Upper lobe of right lung (tissue), 1 donor: Measurements from ENCODE around the gene NEURL1B. TPM values are rescaled to one million over a fixed set of nuclear protein-coding genes. Genes with fewer than 3 reads are reported as not detected.
A peak's percentile ranks its signal among the peaks of the same experiment; 100 is the strongest.

Source experiments
- ATAC-seq: fragments of 200-7000 bp; cut with Tn5 transposase; one replicate; pipeline ENCODE4 v1.9.1; 2020; ENCODE audit warnings: mild to moderate bottlenecking, moderate library complexity
- DNase-seq: peaks from one replicate; pipeline ENCODE4 v3.0.0-alpha.2; 2020
- H3K27ac ChIP-seq: fragments of 200-600 bp; one replicate; pipeline ENCODE4 v1.8.0; 2022
- H3K27me3 ChIP-seq: fragments of 200-600 bp; one replicate; pipeline ENCODE4 v1.8.0; 2022; ENCODE audit warnings: mild to moderate bottlenecking
- H3K36me3 ChIP-seq: fragments of 200-600 bp; one replicate; pipeline ENCODE4 v1.8.0; 2022
- H3K4me1 ChIP-seq: fragments of 200-600 bp; one replicate; pipeline ENCODE4 v1.8.0; 2022
- H3K4me3 ChIP-seq: fragments of 200-600 bp; one replicate; pipeline ENCODE4 v1.8.0; 2022; ENCODE audit warnings: mild to moderate bottlenecking
- H3K9me3 ChIP-seq: fragments of 200-600 bp; one replicate; pipeline ENCODE4 v1.8.0; 2022
- intact Hi-C: fragments of 100-400 bp; cut with DNase I; formaldehyde crosslinking; loops from one replicate; pipeline ENCODE4 v1.11.0; 2022
- total RNA-seq: library from RNA; stranded (reverse); fragmentation: NEBNext Ultra II Directional; extraction: Animal tissue kit (Norgen Biotek cat#: 25700); gene quantifications from one replicate; pipeline ENCODE4 v1.2.1, GENCODE V29; 2021
- TF ChIP-seq, protein P1 (sequence below): fragments of 200-600 bp; IDR thresholded peaks from one replicate; pipeline ENCODE4 v1.8.0; 2022; ENCODE audit warnings: antibody characterized with exemption
- donor health status: DM: no; HTN: yes; CAD: no; lungs with severe emphysema.

The NEURL1B gene
- total RNA-seq, 1 donor from 2014 or later, result 25.0 TPM

GRCh38 chr5:172685091-172685490 is 44.0 kb downstream of the NEURL1B start:
- Histone ChIP-seq H3K27ac (no peak overlapping the region), H3K4me1 (peaks cover 20% of the 10 kb centered on the region), H3K4me3 (no peak overlapping the region), H3K36me3 (no peaks in the 10 kb centered on the region), H3K27me3 (no peaks in the 10 kb centered on the region), H3K9me3 (no peaks in the 10 kb centered on the region)
- TF ChIP-seq, protein P1, sequence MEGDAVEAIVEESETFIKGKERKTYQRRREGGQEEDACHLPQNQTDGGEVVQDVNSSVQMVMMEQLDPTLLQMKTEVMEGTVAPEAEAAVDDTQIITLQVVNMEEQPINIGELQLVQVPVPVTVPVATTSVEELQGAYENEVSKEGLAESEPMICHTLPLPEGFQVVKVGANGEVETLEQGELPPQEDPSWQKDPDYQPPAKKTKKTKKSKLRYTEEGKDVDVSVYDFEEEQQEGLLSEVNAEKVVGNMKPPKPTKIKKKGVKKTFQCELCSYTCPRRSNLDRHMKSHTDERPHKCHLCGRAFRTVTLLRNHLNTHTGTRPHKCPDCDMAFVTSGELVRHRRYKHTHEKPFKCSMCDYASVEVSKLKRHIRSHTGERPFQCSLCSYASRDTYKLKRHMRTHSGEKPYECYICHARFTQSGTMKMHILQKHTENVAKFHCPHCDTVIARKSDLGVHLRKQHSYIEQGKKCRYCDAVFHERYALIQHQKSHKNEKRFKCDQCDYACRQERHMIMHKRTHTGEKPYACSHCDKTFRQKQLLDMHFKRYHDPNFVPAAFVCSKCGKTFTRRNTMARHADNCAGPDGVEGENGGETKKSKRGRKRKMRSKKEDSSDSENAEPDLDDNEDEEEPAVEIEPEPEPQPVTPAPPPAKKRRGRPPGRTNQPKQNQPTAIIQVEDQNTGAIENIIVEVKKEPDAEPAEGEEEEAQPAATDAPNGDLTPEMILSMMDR, result no peak
- intact Hi-C loops, result no loop called here
- ATAC-seq (no peak), DNase-seq (no peak)

DNA sequence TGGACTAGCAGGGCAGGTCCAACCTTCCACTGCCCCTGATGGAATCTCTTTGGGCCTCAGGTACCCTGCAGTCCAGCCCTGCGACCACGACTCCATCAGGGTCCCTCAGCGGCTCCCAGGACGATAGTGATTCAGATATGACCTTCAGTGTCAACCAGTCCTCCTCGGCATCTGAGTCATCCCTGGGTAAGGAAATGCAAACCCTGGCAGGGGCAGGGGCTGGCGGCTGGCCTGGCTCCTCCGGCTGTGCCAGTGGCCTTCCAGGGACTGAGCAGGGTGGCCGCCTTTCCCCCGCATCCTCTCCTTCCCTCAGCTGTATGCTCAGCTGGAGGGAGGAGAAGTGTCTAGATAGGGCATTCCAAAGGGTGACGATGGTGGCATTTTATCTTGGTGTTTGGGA is 45.0 kb downstream of the NEURL1B start:
- ATAC-seq (no peak), DNase-seq (no peak)
- H3K4me1 ChIP-seq, result peaks cover 20% of the 10 kb centered on the region
- H3K9me3 ChIP-seq, result no peaks in the 10 kb centered on the region
- intact Hi-C loops, result no loop called here
- TF ChIP-seq, protein P1, result no peak
- H3K36me3 ChIP-seq, result no peaks in the 10 kb centered on the region
- no peaks in the 10 kb centered on the region for H3K27me3 ChIP-seq
- no peak overlapping the region for H3K27ac ChIP-seq
- no peak overlapping the region for H3K4me3 ChIP-seq

GRCh38 chr5:172686539-172687390 is 45.7 kb downstream of the NEURL1B start:
- ATAC-seq (no peak), DNase-seq (no peak)
- H3K36me3 ChIP-seq, result no peaks in the 10 kb centered on the region
- H3K4me3 ChIP-seq, result no peak overlapping the region
- no peaks in the 10 kb centered on the region for H3K27me3 ChIP-seq
- intact Hi-C loops, result no loop called here
- no peaks in the 10 kb centered on the region for H3K9me3 ChIP-seq
- H3K27ac ChIP-seq, result no peak overlapping the region
- TF ChIP-seq, protein P1, result no peak
- H3K4me1 ChIP-seq, result peaks cover 20% of the 10 kb centered on the region

- intact Hi-C loops, result no loop called here
- peaks cover 26% of the 10 kb centered on the region for H3K4me1 ChIP-seq
- no peak overlapping the region for H3K4me3 ChIP-seq
- no peaks in the 10 kb centered on the region for H3K36me3 ChIP-seq
- peak overlapping the region; percentile 48 for H3K27ac ChIP-seq
- H3K27me3 ChIP-seq, result no peaks in the 10 kb centered on the region
- ATAC-seq, result no peak
- TF ChIP-seq, protein P1, result no peak
- DNase-seq, result no peak
- no peaks in the 10 kb centered on the region for H3K9me3 ChIP-seq
Measured at GRCh38 chr5:172687940-172688339, 46.9 kb downstream of the NEURL1B start.

- peak; percentile 56 for ATAC-seq
- Histone ChIP-seq H3K4me1 (peaks cover 33% of the 10 kb centered on the region), H3K4me3 (no peak overlapping the region), H3K27ac (peak overlapping the region; percentile 48), H3K27me3 (no peaks in the 10 kb centered on the region), H3K9me3 (no peaks in the 10 kb centered on the region), H3K36me3 (no peaks in the 10 kb centered on the region)
- DNase-seq, result no peak
- intact Hi-C loops, result no loop called here
- TF ChIP-seq, protein P1, result no peak
Measured at GRCh38 chr5:172688349-172689217, 47.5 kb downstream of the NEURL1B start.
